ENCODE measurements around the gene PLXNB3. TPM values are rescaled to one million over a fixed set of nuclear protein-coding genes. Genes with fewer than 3 reads are reported as not detected.

Gene PLXNB3
- polyA plus RNA-seq, 1 donor from 2014 or later = 0.48 TPM

DNA sequence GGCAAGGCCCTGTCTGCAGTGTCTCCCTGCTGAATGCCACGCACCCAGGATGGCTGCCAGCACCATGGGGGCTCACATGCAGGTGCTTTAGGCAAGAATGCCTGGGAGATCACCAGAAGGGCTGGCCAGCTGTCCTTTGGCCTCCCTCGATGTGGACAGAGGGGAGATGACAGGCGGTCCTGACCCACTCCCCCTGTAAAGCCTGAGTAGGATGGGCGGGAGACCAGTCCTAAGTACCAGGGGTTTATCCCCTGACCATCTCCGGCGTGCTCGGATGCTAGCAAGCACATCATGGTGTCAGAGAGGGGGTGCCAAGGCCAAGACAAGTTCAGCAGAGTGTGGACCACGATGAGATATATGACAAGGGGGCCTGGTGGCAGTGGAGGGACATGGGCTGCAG lies 61.0 kb downstream of the PLXNB3 start:
- Histone ChIP-seq H2AFZ (ENCODE audit: low read depth, low read length) (no peak overlapping the region), H3K36me3 (ENCODE audit: insufficient read depth, low read length) (no peaks in the 10 kb centered on the region), H3K9me2 (ENCODE audit: insufficient read depth, low read length) (no peaks in the 10 kb centered on the region), H4K20me1 (ENCODE audit: insufficient read depth) (no peaks in the 10 kb centered on the region), H3K4me2 (ENCODE audit: low read length) (no peak overlapping the region), H3K4me3 (ENCODE audit: low read length) (no peak overlapping the region), H3K9ac (ENCODE audit: low read length) (no peak overlapping the region), H3K27ac (ENCODE audit: low read length) (no peak overlapping the region), H3K9me3 (ENCODE audit: low read length) (no peaks in the 10 kb centered on the region), H3K27me3 (ENCODE audit: insufficient read depth, low read depth, low read length) (no peaks in the 10 kb centered on the region), H3K79me2 (replicated peaks; ENCODE audit: insufficient read depth, low read length) (peaks cover 65% of the 10 kb centered on the region), H3F3A (ENCODE audit: insufficient read depth, low read length, poor library complexity, severe bottlenecking) (no peaks in the 10 kb centered on the region)
- TF ChIP-seq RAD21 (conservative IDR thresholded peaks at IDR 0.05) (no peak), REST (IDR thresholded peaks at IDR 0.05; ENCODE audit: borderline replicate concordance) (no peak), MXI1 (conservative IDR thresholded peaks at IDR 0.05; ENCODE audit: poor library complexity, severe bottlenecking) (no peak), EZH2 (IDR thresholded peaks at IDR 0.05; ENCODE audit: borderline replicate concordance, insufficient read depth, low read length, poor library complexity, severe bottlenecking) (no peak), POLR2AphosphoS5 (IDR thresholded peaks at IDR 0.05) (no peak), EP300 (conservative IDR thresholded peaks at IDR 0.05; ENCODE audit: poor library complexity, severe bottlenecking) (no peak), SMC3 (conservative IDR thresholded peaks at IDR 0.05; ENCODE audit: poor library complexity) (no peak), TAF1 (IDR thresholded peaks at IDR 0.05; ENCODE audit: low read depth) (no peak), CTCF (IDR thresholded peaks at IDR 0.05; ENCODE audit: poor library complexity, severe bottlenecking) (no peak)

Other genes starting within 250 kb of the PLXNB3 start
- gene ATP2B3, start 246.6 kb upstream of the PLXNB3 start, polyA plus RNA-seq = 4.4 and 5.3 TPM in 2 replicates
- 61.2 and 70.7 TPM in 2 replicates for gene CCNQ, start 165.1 kb upstream of the PLXNB3 start, polyA plus RNA-seq
- gene DUSP9, start 117.0 kb upstream of the PLXNB3 start, polyA plus RNA-seq = 0.94 and 3.2 TPM in 2 replicates
- gene PNCK, start 90.4 kb upstream of the PLXNB3 start, polyA plus RNA-seq = 9.5 and 15.0 TPM in 2 replicates
- gene SLC6A8, start 76.3 kb upstream of the PLXNB3 start, polyA plus RNA-seq = 36.4 and 62.4 TPM in 2 replicates
- gene BCAP31, start 39.9 kb upstream of the PLXNB3 start, polyA plus RNA-seq = 154 and 182 TPM in 2 replicates
- 3.2 and 3.6 TPM in 2 replicates for gene ABCD1, start 39.4 kb upstream of the PLXNB3 start, polyA plus RNA-seq
- gene SRPK3, start 16.8 kb downstream of the PLXNB3 start, polyA plus RNA-seq = not detected in 2 replicates
- 64.7 and 72.7 TPM in 2 replicates for gene IDH3G, start 30.1 kb downstream of the PLXNB3 start, polyA plus RNA-seq
- 186 and 192 TPM in 2 replicates for gene SSR4, start 30.4 kb downstream of the PLXNB3 start, polyA plus RNA-seq
- 343 and 389 TPM in 2 replicates for gene PDZD4, start 66.3 kb downstream of the PLXNB3 start, polyA plus RNA-seq
- 88.0 and 119 TPM in 2 replicates for gene L1CAM, start 121.9 kb downstream of the PLXNB3 start, polyA plus RNA-seq
- gene AVPR2, start 140.4 kb downstream of the PLXNB3 start, polyA plus RNA-seq = not detected in 2 replicates
- 11.2 and 12.1 TPM in 2 replicates for gene ARHGAP4, start 162.0 kb downstream of the PLXNB3 start, polyA plus RNA-seq
- gene NAA10, start 170.8 kb downstream of the PLXNB3 start, polyA plus RNA-seq = 117 and 159 TPM in 2 replicates
- 0.89 and 2.5 TPM in 2 replicates for gene RENBP, start 180.4 kb downstream of the PLXNB3 start, polyA plus RNA-seq
- 7.3 and 10.3 TPM in 2 replicates for gene HCFC1, start 207.6 kb downstream of the PLXNB3 start, polyA plus RNA-seq
- 5.2 and 6.3 TPM in 2 replicates for gene TMEM187, start 208.5 kb downstream of the PLXNB3 start, polyA plus RNA-seq

Measured in neural cell (in vitro differentiated cells).